ENCODE results near the gene DUSP10. TPM values are rescaled to one million over a fixed set of nuclear protein-coding genes. Genes with fewer than 3 reads are reported as not detected.

DUSP10 gene
- total and polyA plus RNA-seq, 2 of the 13 experiments (the other 11 are each of a cell fraction or from before 2014, with no cell fraction given): 2.1 to 4.4 TPM

- no peak for TF ChIP-seq ZNF574 (CRISPR knock-in tag; IDR thresholded peaks at IDR 0.05)
- no peak for TF ChIP-seq MTF1 (CRISPR knock-in tag; IDR thresholded peaks at IDR 0.05)
- TF ChIP-seq POLR2G (IDR thresholded peaks at IDR 0.05; ENCODE audit: low read depth, low read length): peak; percentile 60
- TF ChIP-seq ZNF709 (CRISPR knock-in tag; IDR thresholded peaks at IDR 0.05): no peak
- TF ChIP-seq IRF2 (CRISPR knock-in tag; IDR thresholded peaks at IDR 0.05): peak; percentile 82; the same call in 1 of the 2 replicates
- TF ChIP-seq DRAP1 (CRISPR knock-in tag; IDR thresholded peaks at IDR 0.05): peak; percentile 93
- no peak for TF ChIP-seq ZEB1 (IDR thresholded peaks at IDR 0.05; ENCODE audit: insufficient replicate concordance, low read depth)
- TF ChIP-seq CREBL2 (CRISPR knock-in tag; IDR thresholded peaks at IDR 0.05; ENCODE audit: borderline replicate concordance): no peak
- TF ChIP-seq ZNF275 (CRISPR knock-in tag; IDR thresholded peaks at IDR 0.05; ENCODE audit: borderline replicate concordance): no peak
- no peak for TF ChIP-seq ZNF772 (CRISPR knock-in tag; IDR thresholded peaks at IDR 0.05)
- TF ChIP-seq ZMYM4 (CRISPR knock-in tag; IDR thresholded peaks at IDR 0.05): peak; percentile 24; the same call in 1 of the 2 replicates
- TF ChIP-seq ASH2L (IDR thresholded peaks at IDR 0.05; ENCODE audit: insufficient read length, low read depth, low read length): peak; percentile 32
- no peak for TF ChIP-seq GATAD1 (CRISPR knock-in tag; IDR thresholded peaks at IDR 0.05)
- TF ChIP-seq NR2F2 (IDR thresholded peaks at IDR 0.05; ENCODE audit: borderline replicate concordance, low read depth): no peak
- no peak for TF ChIP-seq NFIC (IDR thresholded peaks at IDR 0.05; ENCODE audit: low read length)
- no peak for TF ChIP-seq HOXA3 (CRISPR knock-in tag; IDR thresholded peaks at IDR 0.05)
- TF ChIP-seq ATF3 (CRISPR knock-in tag; IDR thresholded peaks at IDR 0.05): no peak
- TF ChIP-seq ZNF530 (CRISPR knock-in tag; IDR thresholded peaks at IDR 0.05; ENCODE audit: low read depth): no peak
- no peak for TF ChIP-seq RBM22 (optimal IDR thresholded peaks at IDR 0.05; ENCODE audit: low read length)
- no peak for TF ChIP-seq FOXA1 (IDR thresholded peaks at IDR 0.05)
- TF ChIP-seq FOXA1 (CRISPR knock-in tag; IDR thresholded peaks at IDR 0.05): peak; percentile 83
- no peak; the same call in 1 of the 2 replicates for TF ChIP-seq ZSCAN29 (CRISPR knock-in tag; conservative IDR thresholded peaks at IDR 0.05)
- TF ChIP-seq BORCS8-MEF2B (CRISPR knock-in tag; IDR thresholded peaks at IDR 0.05): no peak; the same call in 1 of the 2 replicates
- TF ChIP-seq ZNF547 (CRISPR knock-in tag; IDR thresholded peaks at IDR 0.05): no peak
- no peak for TF ChIP-seq ZNF567 (CRISPR knock-in tag; IDR thresholded peaks at IDR 0.05; ENCODE audit: borderline replicate concordance)
These were observed at the start of gene DUSP10 (continued) for GRCh38 chr1:221741703-221742554.
